ENCODE results near the gene ENO4. TPM values are rescaled to one million over a fixed set of nuclear protein-coding genes. Genes with fewer than 3 reads are reported as not detected.

The ENO4 gene
- total and polyA plus RNA-seq, 3 donors from 2014 or later: 1.8 to 9.8 (median 5.6) TPM

- intact Hi-C loops (cut with DNase I; ENCODE audit: low total_unique reads): no loop called here
- H3K27ac ChIP-seq: no peak overlapping the region
- H3K9me3 ChIP-seq: no peaks in the 10 kb centered on the region
- DNase-seq: no peak
- H3K36me3 ChIP-seq (ENCODE audit: low read depth, missing control alignments): no peaks in the 10 kb centered on the region
- no peaks in the 10 kb centered on the region for H3K27me3 ChIP-seq
- no peaks in the 10 kb centered on the region for H3K4me1 ChIP-seq
- no peak for TF ChIP-seq CTCF (IDR thresholded peaks at IDR 0.05)
- TF ChIP-seq POLR2A (IDR thresholded peaks at IDR 0.05): no peak
- no peak overlapping the region for H3K4me3 ChIP-seq
- WGBS, 2 donors: 81 to 87% methylated on average over 2 of the region's 2 CpGs
Measured at GRCh38 chr10:116828116-116828515, 21.2 kb upstream of the ENO4 start.

GRCh38 chr10:116829711-116830110 lies 19.6 kb upstream of the ENO4 start:
- intact Hi-C loops (cut with DNase I; ENCODE audit: low total_unique reads): no loop called here
- Histone ChIP-seq H3K4me1 (no peaks in the 10 kb centered on the region), H3K27ac (no peak overlapping the region), H3K27me3 (no peaks in the 10 kb centered on the region), H3K9me3 (no peaks in the 10 kb centered on the region), H3K36me3 (ENCODE audit: low read depth, missing control alignments) (no peaks in the 10 kb centered on the region), H3K4me3 (no peak overlapping the region)
- 92% methylated on average over 9 of the region's 9 CpGs for WGBS, 2 donors
- TF ChIP-seq CTCF (IDR thresholded peaks at IDR 0.05): no peak
- no peak for TF ChIP-seq POLR2A (IDR thresholded peaks at IDR 0.05)
- DNase-seq: no peak

- no peak overlapping the region for H3K27ac ChIP-seq
- WGBS, 2 donors: 91 to 99% methylated on average over 4 of the region's 4 CpGs
- intact Hi-C loops (cut with DNase I; ENCODE audit: low total_unique reads): no loop called here
- no peak for DNase-seq
- H3K9me3 ChIP-seq: no peaks in the 10 kb centered on the region
- no peaks in the 10 kb centered on the region for H3K27me3 ChIP-seq
- no peak overlapping the region for H3K4me3 ChIP-seq
- TF ChIP-seq CTCF (IDR thresholded peaks at IDR 0.05) (no peak), POLR2A (IDR thresholded peaks at IDR 0.05) (no peak)
- no peaks in the 10 kb centered on the region for H3K36me3 ChIP-seq (ENCODE audit: low read depth, missing control alignments)
- no peaks in the 10 kb centered on the region for H3K4me1 ChIP-seq
Measured at GRCh38 chr10:116831086-116831485, 18.2 kb upstream of the ENO4 start.

GRCh38 chr10:116831790-116832189 lies 17.5 kb upstream of the ENO4 start:
- H3K4me1 ChIP-seq: no peaks in the 10 kb centered on the region
- 88 to 91% methylated on average over 10 of the region's 10 CpGs for WGBS, 2 donors
- H3K4me3 ChIP-seq: no peak overlapping the region
- TF ChIP-seq POLR2A (IDR thresholded peaks at IDR 0.05): no peak
- TF ChIP-seq CTCF (IDR thresholded peaks at IDR 0.05): no peak
- no peaks in the 10 kb centered on the region for H3K9me3 ChIP-seq
- no peaks in the 10 kb centered on the region for H3K27me3 ChIP-seq
- no peaks in the 10 kb centered on the region for H3K36me3 ChIP-seq (ENCODE audit: low read depth, missing control alignments)
- intact Hi-C loops (cut with DNase I; ENCODE audit: low total_unique reads): no loop called here
- H3K27ac ChIP-seq: no peak overlapping the region
- no peak for DNase-seq

All from testis (tissue), 3 donors.